Colon (tissue), 2 donors: Measurements from ENCODE around the gene COG5.
"Not testable (repeated sequence)": the region's sequence is repeated elsewhere in the genome, so short reads cannot be mapped to it uniquely, and the experiment has no call there.

Experiments
- FAIRE-seq: peaks from 2 replicates; lab custom pipeline; 2012; peaks lifted over from hg19 to GRCh38; lab: Jason Lieb, UNC
- donor health status: control.
- donor health status: control.

The COG5 gene

DNA sequence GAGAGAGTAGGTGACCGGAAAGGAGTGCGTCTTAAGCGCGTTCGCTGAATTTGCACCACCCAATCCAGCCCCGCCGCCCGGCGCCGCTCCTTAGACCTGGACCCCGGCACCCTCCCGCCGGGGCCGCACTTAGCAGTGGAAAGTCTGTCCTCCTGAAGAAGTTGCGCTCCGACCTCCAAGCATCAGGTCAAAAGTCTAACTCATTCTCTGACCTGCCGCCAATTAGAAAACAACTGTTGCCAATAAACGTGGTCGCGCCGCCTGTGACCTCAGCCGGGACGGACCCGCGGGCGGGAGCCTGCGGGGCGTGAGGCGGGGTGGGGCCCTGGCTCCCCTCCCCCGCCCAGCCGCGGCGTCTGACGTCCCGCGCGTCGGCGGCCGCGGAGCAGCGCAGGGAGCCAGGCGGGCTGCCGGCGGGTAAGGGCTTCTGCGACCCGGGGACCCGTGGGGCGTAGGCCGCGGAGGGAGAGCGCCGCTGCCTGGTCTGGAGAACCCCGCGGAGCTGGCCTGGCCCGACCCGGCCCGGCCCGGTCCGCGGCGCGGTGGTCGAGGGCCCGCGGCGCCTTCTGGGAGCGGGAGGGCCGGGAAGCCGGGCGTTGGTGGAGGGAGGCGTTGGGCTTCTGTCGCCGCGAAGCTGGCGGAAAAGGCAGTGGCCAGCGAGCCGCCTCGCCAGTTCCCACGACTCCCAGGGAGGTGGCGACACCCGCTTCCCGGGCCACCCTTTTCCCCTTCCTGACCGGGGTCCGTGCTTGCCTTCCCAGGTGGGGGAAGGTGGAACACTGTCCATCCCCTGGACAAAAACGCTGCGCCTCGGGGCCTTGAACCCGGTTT, 16.4 kb upstream of the COG5 start, which contains the start of gene BCAP29:
Gene BCAP29, plus strand, starts transcription at position 362 of the 831 bp plus-strand sequence. CDS start 527 bp downstream, outside the sequence.
- FAIRE-seq: no peak

DNA sequence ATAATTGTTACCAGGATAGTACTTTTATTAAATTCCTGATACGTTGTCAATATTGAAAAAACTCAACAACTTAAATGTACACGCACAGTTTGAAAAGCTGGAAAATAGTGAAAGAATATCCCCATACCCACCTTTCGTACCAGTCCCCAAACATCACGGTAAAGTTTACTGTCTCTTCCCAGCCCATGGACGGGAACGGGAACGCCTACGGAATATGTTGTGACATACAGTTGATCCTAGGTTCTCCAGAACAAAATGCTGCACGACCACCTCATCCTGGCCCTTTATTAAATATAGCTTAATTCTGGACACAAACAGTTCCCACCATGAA, 15.8 kb upstream of the COG5 start:
- FAIRE-seq: no peak

DNA sequence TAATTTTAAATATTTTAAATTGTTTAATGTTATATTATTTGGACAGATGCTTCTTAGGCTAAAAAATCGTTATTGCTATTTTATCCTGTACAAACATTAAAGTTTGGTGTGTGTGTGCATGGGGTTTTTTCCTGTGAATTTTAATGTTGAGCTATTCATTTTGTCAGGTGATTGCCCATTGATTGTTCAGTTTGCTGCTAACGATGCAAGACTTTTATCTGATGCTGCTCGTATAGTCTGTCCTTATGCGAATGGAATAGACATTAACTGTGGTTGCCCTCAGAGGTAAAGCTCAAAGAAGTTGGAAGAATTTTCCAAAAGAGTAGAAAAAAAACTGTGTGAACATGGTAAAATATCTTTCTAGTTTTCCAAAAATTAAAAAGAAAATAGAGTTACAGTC, 9.8 kb upstream of the COG5 start:
- no peak for FAIRE-seq

DNA sequence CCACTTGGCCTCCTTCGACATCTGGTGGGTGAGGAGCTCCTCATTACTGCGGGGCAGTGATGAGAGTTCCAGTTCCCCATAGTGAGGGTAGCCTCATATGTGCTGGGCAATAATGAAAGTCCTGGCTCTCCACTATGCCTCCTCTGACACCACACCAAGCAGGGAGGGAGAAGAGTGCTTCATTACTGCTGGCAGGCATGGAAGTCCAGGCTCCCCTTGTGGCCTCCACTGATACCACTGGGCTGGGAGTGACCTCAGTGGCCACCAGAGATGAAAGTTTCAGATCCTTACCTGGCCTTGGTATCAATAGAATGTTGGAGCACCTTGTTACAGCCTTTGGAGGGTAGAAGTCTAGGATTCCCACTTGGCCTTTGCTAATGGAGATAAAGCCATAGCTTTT, 6.6 kb upstream of the COG5 start:
- no peak for FAIRE-seq

DNA sequence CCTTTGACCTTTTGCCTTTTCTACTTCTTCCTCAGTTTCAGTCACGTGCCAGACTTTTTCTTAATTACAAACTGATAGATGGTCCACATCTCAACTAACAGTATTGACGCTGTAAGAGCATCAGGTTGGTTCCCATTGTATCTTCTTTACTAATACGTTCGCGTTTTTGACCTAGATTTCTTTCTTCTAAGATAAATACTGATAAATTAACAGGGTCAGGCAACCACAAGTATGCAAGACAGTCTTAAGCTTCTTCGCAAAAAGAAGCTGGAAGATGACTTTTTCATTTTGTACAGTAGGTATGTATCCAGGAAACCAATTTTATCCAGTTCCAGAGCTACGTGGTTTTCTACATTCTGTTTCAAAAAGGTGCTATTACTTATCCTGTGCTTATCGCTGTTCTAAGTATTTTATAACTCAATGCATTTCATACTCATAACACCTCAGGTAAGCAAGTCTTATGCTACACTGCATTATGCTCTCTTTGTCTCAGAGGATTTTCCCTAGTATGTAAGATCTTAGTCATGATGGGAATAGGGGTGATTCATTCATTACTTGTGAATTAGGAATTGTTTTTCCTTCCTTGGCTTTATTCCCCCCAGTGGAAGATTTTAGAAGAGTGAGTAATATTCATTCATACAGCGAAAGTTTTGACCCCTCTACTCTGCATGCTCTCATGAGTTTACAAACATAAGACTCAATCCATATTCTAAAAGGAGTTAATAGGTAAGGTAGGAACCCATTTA, 1.0 kb upstream of the COG5 start:
- FAIRE-seq: no peak

DNA sequence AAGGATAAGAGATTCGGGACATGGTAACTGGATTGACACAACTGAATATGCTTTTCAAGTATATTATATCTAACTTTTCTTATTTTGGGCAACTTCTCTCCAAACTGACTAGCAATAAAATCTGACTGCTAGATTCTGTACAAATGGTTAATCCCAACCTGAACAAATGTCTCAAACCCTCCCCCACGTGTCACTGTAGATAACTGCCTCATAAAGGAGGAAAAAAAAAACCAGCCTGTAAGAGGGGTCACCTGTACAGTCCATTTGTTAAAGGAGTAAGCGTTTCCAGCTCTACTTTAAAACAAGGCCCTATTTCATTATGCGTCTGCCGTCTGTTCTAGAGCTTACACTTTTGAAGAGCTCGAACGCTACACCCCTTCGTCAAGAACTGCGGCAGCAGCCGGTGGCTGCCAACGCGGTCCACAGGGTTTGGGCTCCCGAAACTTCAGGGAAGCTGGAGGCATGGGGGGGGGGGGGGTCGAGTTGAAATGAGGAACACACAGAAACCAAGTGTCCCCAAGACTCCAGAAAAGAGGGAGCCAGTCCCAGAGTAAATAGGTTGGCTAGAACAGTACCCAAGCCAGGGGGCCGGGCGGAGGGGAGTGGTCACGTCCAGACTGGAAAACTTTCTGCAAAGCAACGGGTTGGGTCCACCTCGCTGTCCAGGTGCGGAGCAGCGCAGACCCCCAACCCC, 492 bp downstream of the COG5 start:
- FAIRE-seq: no peak

DNA sequence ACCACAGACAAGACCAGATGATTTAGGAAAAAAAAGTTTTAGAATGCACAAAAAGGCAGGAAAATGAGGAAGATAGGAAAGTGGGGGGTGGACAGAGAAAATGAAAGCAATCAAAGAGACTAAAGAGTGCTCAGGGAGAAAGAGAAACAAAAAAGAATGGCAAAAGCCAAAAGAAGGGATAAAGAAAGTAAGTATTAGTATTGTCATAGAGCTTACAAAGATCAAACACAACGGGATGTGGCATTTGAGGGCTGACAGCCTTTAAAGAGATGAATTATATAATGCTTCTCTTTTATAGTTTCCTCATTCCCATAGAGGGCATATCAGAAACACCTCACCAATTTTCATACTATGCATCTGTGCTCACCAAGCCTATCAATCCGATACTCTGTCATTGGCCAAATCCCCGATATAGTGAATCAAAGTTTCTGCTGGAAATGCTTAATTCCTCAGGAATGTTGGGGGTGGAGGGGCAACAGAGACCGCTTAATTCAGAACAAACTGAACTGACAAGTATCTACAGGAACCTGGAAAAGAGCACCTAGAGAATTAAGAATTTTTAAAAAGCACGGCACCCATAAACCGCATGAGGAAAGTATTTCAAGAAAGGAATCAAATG, 2.7 kb downstream of the COG5 start:
- no peak for FAIRE-seq

DNA sequence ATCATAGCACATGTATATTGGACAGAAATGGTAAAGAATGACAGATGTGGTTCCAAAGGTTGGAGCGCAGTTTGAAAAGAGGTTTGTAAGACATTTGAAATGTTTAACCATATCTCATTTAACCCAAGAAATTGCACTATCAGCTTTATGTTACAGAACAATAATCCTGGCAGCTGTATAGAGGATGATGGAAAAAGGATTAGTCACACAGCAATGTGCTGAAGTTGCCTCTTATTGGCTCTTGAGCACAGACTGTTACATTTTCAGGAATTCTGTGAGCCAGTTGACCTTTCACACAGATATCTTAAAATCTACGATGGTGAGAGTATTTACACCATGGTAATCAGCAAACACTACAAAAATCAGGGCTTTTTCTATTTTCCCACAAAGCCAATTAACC, 3.9 kb downstream of the COG5 start:
- FAIRE-seq: no peak

DNA sequence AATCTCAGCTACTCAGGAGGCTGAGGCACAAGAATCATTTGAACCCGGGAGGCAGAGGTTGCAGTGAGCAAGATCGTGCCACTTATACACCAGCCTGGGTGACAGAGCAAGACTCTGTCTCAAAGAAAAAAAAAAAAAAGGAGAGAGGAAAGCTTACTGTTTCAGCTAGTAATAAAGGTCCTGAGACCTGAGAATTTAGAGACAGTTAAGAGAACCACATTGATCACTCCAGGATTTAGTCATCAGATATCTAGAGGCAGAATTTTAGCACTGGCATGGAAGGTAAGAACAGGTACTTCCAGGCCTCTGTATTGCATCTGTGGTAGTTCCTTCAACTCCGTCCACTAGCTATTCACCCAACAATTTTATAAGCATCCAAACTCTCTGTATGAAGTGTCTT, 7.8 kb downstream of the COG5 start:
- FAIRE-seq: no peak

DNA sequence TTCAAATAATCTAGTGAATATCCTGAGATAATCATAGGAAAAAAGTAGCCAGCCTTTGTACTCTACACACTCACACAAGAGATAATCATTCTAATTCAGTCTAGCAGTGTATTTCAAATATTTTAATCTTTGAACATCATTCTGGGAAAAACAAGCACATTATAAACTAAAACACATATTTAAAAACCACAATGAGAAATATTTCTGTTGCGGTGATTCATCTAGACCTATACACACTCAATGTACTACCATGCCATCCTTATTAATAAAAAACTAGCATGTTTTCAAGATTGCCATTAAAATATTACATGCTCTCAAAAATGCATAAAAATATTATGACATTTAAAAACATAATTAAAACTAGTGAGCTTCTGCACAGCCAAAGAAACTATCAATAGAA, 11.8 kb downstream of the COG5 start:
- FAIRE-seq: no peak

DNA sequence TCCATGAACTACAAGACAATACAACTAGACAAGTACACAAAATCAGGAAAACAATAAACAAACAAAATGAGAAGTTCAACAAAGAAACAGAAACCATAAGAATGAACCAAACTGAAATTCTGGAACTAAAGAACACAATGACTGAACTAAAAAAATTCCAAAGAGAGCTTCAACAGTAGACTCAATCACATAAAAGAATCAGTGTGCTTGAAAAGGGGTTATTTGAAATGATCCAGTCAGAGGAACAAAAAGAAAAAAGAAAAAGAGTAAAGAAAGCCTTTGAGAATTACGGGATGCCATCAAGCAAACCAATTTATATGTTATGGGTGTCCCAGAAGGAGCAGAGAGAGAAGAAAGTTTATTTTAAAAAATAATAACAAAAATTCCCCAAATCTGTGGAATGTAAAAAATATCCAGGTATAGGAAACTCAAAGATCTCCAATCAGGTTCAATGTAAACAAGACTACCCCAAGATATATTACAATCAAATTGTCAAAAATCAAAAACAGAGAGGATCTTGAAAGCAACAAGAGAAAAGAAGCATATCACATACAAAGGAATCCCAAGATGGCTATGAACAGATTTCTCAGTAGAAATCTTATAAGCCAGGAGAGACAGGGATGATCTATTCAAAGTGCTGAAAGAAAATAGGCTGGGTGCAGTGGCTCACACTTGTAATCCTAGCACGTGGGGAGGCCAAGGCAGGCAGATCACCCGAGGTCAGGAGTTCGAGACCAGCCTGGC, 18.7 kb downstream of the COG5 start:
- FAIRE-seq: no peak

DNA sequence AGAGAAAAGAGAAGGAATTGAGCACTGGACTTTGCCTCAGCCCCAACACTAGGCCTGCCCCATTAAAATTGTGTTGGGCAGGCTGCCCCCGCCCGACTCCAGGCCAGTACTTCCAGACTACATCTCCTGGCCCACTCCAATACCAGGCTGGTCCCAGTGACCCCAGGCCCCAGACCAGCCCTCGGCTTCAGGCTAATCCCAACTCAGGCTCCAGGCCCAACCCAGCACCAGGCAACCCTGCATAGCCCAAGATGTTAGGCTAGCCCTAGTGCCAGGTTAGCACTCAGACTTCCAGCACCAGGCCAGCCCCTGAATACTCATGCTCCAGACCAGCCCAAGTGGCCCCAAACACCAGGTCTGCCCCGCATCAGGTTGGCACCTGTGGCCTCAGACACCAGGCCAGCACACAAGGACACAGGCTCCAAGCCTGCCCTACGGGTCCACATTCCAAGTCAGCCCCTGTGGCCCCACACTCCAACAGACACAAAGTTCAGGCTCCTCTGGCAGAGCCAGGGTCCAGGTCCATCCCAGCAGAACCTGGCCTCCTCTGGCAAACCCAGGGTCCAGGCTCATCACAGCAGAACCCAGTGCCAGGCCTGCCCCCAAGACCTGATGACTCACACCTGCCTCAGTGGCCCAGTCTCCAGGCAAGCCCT, 20.3 kb downstream of the COG5 start:
- no peak for FAIRE-seq

DNA sequence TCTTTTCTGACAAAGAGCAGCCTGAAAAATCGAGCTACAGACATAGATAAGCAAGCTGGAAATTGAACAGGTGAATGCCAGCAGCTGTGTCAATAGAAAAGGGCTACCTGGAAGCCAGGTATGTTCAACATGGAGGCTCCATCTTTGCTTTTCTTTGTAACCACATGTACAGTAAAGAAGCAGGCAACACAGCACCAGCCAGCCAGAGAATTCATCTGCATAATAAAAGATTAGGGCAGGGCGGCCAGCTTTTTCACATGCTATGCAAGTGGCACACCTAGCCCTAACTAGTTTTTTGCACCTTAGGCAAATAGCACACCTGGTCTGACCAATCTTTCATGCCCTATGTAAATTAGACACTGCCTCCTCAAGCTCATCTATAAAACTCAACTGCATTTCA, 25.7 kb downstream of the COG5 start:
- no peak for FAIRE-seq

DNA sequence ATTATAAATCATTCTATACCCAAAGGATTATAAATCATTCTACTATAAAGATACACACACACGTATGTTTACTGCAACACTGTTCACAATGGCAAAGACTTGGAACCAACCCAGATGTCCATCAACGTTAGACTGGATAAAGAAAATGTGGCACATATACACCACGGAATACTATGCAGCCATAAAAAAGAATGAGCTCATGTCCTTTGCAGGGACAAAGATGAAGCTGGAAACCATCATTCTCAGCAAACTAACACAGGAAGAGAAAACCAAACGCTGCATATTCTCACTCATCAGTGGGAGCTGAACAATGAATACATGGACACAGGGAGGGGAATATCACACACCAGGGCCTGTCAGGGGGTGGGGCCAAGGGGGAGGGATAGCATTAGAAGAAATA, 26.5 kb downstream of the COG5 start:
- not testable (repeated sequence) for FAIRE-seq

DNA sequence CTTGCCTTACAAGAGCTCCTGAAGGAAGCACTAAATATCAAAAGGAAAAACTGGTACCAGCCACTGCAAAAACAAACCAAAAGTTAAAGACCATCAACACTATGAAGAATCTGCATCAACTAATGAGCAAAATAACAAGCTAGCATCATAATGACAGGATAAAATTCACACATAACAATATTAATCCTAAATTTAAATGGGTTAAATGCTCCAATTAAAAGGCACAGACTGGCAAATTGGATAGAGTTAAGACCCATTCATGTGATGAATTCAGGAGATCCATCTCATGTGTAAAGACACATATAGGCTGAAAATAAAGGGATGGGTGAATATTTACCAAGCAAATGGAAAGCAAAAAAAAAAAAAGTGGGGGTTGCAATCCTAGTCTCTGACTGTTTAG, 29.6 kb downstream of the COG5 start:
- no peak for FAIRE-seq

DNA sequence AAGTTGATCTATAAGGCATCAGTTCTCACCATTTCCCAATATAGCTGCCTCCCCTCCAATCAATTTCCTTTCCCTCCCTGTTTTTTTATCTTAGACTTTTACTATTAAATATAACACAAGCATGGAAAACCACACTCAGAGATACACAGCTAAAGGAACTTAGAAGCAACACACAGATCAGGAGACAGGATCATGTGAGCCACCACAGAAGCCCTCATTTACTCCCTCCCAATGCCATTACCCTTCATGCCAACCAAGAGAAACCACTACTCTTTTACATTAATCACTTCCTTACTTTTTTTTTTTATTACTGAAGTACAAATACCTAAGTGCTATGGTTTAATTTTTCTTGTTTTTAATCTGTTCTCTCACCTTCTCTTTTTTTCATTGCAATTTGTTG, 33.0 kb downstream of the COG5 start:
- no peak for FAIRE-seq

DNA sequence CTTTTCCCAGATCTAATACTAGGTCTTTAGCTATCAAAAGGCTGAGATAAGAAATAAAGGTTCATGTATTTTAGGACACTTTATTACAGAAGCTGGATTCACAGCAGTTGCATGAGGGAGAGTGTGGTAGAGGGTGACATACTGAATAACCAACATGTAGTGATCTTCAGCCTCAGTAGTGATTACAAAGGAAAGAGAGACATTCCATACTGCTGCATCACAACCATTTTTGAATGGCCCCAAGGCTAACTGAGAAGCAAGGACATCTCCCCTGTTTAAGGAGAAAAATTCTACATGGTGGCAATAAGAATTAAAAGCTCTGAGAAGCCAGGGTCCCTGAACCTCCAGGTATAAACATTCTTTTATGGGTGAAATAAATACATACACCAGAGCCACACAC, 35.3 kb downstream of the COG5 start:
- FAIRE-seq: no peak

DNA sequence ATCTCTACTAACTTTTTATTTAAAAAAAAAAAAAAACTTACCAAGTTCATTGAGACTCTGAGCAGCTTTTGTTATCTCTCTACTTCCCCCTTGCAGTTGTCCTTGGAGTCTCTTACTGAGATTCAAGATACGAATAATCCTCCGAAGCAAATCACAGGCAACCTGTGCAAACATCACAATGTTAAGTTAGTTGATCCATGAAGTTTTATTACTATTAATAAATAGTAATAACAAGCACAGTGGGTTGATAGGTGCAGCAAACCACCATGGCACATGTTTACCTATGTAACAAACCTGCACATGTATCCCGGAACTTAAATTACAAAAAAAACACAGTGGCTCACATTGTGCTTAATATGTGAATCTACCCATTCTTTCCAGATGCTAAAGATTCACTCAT, 36.5 kb downstream of the COG5 start:
- no peak for FAIRE-seq

DNA sequence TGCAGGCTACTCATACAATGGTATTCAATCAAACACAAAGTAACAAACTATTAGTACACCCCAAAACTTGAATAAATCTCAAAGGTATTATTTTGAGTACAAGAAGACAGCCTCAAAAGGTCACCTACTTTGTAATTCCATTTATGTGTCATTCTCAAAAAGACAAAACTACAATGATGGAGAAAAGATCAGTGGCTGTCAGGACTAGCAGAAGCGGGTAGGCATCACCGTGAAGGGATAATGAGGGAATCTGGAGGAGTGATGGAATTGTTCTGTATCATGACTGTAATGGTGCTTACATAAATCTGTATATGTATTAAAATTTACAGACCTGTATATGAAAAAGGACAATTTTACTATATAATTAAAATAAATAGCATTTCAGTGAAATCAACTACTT, 37.0 kb downstream of the COG5 start:
- no peak for FAIRE-seq

DNA sequence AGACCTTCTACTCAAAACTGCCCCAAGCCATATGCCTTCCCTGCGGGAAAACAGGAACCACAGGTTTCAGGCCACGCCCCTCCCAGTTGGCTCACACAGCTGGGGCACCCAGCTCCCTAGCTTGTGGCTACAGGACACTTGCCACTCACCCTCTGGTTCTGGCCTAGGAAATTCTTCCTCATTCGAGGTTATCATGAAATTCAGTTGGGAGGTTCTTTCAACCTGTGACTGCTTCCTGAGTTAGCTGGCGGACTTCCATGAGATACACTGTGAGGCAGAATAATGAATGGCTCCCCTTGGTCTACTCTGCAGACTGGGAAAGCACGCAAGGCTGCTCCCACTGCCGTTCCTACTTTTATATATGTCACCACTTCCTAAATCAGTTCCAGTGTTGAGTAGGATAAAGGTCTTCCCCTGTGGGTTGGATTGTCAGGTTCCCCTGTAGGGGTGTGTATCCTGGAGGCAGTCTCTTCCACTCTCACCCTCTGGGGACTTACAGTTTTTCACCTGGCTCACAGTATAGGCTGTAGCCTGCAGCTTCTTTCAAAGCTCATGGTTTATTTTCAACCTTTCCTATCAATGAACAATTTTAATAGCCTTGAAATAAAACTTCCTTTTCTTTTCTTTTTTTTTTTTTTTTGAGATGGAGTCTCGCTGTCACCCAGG, 56.9 kb downstream of the COG5 start:
- no peak for FAIRE-seq
